Amygdala (tissue), 56 donors: ENCODE data around the gene SFXN5.
A peak's percentile ranks its signal among the peaks of the same experiment; 100 is the strongest.

Source experiments
- DNase-seq, 56 donors: peaks; one replicate each; lab custom pipeline; 2025; lab: John Stamatoyannopoulos, UW

SFXN5 gene

GRCh38 chr2:73063909-73064875 is 7.3 kb downstream of the SFXN5 start:
- peak in 1 of 56 donors; percentile 31 for DNase-seq

- DNase-seq, result no peak
Measured at GRCh38 chr2:73063472-73063871, 8.0 kb downstream of the SFXN5 start.

DNA sequence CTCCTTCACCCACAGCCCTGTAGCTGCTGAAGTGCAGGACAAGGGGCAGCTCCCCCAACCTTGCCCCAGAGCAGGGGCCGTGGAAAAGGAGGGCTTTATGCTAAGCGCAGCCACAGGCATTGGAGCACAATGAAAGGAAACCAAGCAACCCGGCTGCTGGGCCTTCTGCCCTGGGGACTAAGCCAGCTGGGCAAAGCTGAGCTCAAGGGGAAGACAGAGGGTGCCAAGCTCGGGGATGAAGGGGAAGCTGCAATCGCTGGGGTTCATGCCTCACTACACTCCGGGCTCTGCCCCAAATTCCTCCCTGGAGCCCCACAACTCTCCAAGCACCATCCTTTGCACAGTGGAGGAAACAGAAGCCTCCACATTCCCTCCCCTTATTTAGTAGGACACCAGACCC is 12.4 kb downstream of the SFXN5 start:
- peak in 45 of 56 donors; percentile 17 to 91 (median 66) for DNase-seq

DNA sequence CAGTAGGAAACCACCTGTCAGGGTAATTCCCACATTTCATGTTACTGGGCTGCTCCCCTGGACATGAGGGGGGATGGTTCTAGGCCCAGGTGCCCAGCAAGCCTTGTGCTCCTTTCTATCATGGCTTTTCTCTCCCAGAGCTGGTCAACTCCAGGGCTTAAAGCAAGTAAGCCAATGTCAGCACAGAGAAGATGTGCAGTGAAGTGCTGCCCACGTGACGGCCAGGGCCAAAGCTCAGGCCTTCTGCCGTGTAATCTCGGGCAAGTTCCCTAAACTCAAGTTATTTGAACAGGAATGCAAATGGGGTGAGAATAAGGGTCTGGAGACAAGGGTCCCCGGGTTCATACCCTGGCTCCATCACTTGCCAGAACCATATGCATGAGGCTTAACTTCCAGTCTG is 16.5 kb downstream of the SFXN5 start:
- DNase-seq, result no peak

- peak in 20 of 56 donors; percentile 14 to 68 (median 39) for DNase-seq
Measured at GRCh38 chr2:73053316-73054114, 18.0 kb downstream of the SFXN5 start.

DNA sequence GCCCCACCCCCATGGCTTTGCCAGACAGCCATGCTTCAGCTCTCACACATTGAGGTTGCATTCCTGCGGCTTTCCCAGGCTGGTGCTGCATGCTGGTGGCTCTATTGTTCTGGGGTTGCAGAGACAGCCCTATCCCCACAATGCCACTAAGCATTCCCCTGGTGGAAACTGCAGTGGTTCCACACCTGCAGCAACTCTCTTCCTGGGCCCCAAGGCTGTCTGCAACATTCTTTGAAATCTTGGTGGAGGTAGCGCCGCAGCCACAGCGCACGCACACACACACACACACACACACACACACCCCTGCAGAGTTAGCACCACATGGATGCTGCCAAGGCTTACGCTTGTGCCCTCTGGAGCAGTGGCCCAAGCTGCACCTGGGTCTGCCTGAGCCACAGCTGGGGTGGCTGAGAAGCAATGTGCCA is 21.4 kb downstream of the SFXN5 start:
- no peak for DNase-seq

DNA sequence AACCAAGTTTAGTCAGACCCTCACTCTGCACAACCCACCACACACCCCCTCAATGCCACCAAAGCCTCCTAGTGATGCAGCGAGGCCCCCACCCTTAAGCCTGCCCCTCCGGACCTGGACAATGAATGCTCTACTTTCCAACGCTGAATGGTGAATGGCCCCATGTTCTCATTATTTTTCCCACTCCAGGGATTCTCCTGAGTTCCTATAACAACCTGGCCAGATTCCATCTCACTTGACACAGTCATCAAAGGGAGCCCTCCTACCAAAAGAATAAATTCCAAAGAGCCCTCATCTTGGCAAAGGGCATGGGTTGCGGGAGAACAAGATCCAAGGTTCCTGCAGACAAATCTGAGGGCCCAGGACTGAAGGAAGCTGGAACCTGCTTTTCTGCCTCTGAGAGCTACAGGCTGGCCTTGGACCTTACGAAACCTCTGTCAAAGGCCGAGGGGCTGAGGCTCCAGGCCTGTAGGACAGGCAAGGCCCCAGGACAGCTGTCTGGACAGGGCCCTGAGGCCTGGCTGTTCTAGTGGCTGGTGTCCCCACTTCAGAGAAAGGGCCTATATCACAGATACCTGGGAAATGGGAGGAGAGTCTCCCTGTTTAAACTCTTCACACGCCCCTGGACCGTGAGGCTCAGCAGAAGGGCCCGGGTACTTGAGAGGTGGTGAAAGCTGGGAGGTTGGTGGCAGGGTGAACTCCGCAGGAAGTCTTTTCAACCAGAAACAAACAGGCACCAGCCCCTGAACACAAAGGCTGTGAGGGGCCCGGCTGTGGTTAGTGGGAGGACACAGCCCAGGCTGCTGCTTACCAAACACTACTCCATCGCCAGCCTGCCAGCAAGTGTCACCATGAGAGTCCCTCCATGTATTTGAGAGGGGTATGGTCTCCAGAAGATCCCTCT is 27.3 kb downstream of the SFXN5 start:
- DNase-seq, result peak in 20 of 56 donors; percentile 9 to 66 (median 38)

DNA sequence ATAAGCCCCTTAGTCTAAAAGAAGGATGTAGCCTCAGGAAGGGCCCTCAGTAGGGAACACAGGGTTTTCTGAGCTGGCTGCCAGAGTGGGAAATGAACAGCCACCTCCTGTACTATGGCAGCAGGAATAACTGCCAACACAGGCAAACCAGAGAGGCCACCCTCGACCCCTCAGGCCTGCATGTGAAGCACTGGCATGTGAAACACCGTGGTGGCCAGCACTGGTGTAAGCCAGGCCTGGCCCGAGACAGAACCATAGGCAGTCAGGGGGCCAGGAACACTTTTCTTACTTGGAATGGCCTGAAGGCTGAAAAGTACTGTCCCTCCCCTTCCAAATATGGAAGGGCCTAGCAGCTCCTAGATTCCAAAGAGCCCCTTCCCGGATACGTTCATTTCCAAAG is 28.2 kb downstream of the SFXN5 start:
- DNase-seq, result peak in 18 of 56 donors; percentile 6 to 66 (median 34)

DNA sequence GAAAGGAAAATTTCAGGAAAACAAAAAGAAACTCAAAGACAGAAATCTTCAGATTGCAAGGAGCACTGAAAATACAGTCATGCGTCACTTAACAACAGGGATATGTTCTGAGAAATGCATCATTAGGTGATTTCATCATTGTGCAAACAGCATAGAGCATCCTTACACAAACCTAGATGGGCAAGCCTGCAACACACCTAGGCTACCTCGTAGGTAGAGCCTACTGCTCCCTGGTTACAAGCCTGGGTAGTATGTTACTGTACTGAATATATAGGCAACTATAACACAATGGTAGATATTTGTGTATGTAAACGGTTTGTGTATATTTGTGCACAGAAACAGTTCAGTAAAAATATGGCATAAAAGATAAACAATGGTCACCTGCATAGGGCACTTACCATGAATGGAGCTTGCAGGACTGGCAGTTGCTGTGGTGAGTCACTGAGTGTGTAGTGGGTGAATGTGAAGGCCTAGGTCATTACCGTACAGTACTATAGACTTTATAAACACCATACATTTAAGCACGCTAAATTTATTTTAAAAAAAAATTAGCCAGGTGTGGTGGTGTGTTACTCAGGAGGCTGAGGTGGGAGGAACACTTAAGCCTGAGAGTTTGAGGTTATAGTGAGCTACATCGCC is 33.4 kb downstream of the SFXN5 start:
- no peak for DNase-seq

DNA sequence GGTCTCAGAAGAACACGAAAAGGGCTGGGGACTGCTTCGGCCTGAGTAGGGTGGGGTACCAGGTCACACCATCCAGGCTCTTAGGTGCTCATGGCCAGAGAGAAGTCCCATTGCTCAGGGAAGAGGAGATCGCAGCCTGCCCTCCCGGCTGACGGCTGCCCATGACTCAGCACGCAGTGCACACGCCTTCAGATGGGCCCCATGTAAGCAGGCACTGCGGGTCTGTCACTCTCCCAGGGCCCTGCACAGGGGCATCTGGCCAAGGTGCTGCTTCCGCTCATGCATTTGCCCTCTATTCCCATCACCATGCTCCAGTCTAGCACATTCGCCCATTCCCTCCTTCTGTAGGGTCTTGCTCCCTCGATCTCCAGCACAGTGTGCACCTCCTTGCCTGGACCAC is 34.7 kb downstream of the SFXN5 start:
- DNase-seq, result peak in 2 of 56 donors; percentile 45 to 56

- DNase-seq, result peak in 31 of 56 donors; percentile 21 to 78 (median 53)
Measured at GRCh38 chr2:73035899-73036711, 35.4 kb downstream of the SFXN5 start.

DNA sequence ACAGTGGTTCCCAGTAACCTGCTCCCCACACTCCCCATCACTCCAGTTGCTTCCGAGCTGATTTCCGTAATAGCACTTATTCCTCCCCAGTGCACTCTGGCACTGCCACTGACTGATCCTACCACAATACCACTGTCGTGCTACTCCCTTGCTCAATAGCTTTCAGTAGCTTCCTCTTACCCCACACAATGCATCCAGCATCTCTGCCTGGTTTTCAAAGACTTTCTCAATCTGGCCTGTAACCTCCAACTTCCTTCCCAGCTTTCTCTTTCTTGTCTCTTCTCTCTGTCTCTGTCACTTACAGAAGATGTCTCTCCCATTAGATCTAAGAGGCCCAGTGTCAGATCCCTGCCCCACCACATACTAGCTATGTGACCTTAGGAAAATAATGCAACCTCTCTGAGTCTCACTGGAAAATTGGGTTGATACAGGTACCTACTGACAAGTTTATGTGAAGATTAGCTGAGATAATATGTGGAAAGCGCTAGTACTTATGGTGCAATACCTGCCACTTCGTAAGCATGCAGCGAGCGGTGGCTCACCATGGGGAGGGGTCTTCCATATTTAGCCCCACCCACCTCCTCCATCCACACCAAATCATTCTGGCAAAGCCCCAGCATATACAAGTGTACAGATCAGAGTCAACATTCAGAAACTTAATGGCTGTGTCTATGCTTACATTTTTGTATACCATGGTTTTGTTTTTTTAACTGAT is 36.7 kb downstream of the SFXN5 start:
- no peak for DNase-seq

- DNase-seq, result no peak
Measured at GRCh38 chr2:73033766-73034381, 37.6 kb downstream of the SFXN5 start.

GRCh38 chr2:73033142-73033765 is 38.3 kb downstream of the SFXN5 start:
- no peak for DNase-seq

- DNase-seq, result no peak
Measured at GRCh38 chr2:73032702-73033097, 38.8 kb downstream of the SFXN5 start.

- DNase-seq, result no peak
Measured at GRCh38 chr2:73031725-73032701, 39.5 kb downstream of the SFXN5 start.
